Astrocyte of the cerebellum (primary cell): ENCODE results near the gene DDX56.

Experiments
- DNase-seq: peaks from one replicate; pipeline ENCODE4 v3.0.0-alpha.2; 2011; ENCODE audit warnings: low read depth
- H3K4me3 ChIP-seq: 2 replicates; pipeline ENCODE4 v1.5.1; 2011; ENCODE audit warnings: mild to moderate bottlenecking, low read depth, low read length, moderate library complexity
- in situ Hi-C: cut with HindIII; loops from 2 replicates; pipeline ENCODE4 v1.10.0; 2017; ENCODE audit warnings: low sequenced_read_pairs
- TF ChIP-seq, protein P1 (sequence below): IDR thresholded peaks from 2 replicates; pipeline ENCODE4 v1.5.1; 2012; ENCODE audit warnings: low read length, low read depth, moderate library complexity, mild to moderate bottlenecking; ENCODE audit errors: missing control alignments

DDX56 gene

DNA sequence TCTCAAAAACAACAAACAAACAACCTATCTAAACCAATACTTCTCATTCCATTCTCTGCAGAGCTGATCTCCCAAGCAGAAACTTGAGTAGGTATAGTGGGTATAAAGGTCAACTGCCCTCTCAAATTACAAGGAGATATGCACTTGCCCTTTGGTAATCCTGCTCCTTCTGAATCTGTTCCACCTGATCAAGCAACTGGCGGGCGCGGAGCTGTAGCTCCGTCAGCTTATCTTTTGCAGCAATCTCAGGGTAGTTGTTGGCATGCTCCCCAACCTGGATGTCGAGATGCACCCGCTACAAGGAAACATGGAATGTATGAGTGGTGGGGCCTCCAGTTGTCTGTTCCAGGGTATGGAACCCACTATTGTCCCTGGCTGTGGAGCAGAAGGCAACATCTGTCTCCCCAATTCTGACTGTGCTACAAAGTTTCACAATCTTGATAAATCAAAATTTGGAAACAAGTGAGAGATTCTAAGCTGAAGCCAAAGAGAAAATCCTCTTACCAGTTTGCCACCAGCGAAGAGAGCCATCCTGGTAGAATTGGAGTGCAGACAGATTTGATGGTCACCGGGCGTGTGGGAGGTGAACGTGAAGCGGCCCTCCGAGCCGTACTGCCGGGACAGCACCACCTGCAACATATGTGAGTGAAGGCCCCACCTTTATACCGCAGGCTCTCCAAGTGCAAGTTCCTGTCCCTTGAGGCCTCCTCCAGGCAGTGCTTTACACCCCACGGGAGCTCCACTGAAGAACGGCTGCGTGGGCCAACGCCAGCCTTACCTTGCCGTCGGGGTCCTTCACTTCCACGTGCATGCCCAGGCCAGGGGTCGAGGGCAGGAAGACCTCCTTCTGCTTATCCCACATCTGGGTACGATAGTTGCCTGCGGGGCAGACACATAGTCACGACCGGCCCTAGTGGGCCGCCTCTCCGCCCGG lies 7.5 kb upstream of the DDX56 start:
- peak overlapping the region; percentile 94 for H3K4me3 ChIP-seq
- in situ Hi-C loops, result loop anchor here (25.0 kb wide), 1 partner anchor 231 kb away; no protein-coding TSS in a partner anchor
- DNase-seq, result no peak
- TF ChIP-seq, protein P1, sequence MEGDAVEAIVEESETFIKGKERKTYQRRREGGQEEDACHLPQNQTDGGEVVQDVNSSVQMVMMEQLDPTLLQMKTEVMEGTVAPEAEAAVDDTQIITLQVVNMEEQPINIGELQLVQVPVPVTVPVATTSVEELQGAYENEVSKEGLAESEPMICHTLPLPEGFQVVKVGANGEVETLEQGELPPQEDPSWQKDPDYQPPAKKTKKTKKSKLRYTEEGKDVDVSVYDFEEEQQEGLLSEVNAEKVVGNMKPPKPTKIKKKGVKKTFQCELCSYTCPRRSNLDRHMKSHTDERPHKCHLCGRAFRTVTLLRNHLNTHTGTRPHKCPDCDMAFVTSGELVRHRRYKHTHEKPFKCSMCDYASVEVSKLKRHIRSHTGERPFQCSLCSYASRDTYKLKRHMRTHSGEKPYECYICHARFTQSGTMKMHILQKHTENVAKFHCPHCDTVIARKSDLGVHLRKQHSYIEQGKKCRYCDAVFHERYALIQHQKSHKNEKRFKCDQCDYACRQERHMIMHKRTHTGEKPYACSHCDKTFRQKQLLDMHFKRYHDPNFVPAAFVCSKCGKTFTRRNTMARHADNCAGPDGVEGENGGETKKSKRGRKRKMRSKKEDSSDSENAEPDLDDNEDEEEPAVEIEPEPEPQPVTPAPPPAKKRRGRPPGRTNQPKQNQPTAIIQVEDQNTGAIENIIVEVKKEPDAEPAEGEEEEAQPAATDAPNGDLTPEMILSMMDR, result no peak

DNA sequence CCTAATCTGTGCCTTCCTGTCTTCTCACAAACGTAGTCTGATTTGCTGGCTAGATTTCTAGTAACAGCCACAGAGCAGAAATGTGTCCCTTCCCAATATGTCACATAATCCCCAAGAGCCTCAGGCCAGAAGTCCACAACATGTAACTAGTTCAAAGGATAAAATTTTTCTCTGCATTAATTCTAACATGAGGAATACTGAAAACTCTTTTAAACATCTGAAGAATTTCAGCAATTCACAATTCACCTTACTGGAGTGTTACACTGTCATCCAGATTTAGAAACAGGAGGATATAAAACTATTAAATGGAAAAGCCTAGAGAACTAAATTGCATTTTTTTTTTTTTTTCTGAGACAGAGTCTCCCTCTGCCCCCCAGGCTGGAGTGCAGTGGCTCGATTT lies 2.5 kb upstream of the DDX56 start:
- no peak overlapping the region for H3K4me3 ChIP-seq
- in situ Hi-C loops, result loop anchor here (25.0 kb wide), 1 partner anchor 236 kb away; no protein-coding TSS in a partner anchor
- TF ChIP-seq, protein P1, result no peak
- no peak for DNase-seq

DNA sequence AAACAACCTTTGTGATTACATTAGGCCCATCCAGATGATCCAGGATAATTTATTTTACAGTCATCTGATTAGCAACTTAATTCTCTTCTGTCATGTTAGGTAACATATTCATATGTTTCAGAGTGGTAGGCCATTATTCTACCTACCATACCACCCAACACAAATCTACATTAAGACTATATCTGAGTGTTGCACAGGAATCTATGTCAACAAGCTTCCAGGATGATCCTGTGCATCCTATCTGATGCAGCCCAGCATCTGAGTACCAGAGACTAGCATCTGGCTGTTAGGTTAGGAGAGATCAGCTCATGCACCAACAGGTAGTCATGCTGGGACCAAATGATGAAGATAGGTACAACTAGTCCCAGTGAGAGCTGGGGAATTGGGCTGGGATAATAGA lies 1.3 kb upstream of the DDX56 start:
- no peak for DNase-seq
- TF ChIP-seq, protein P1, result no peak
- H3K4me3 ChIP-seq, result no peak overlapping the region
- in situ Hi-C loops, result loop anchor here (25.0 kb wide), 1 partner anchor 237 kb away; no protein-coding TSS in a partner anchor

DNA sequence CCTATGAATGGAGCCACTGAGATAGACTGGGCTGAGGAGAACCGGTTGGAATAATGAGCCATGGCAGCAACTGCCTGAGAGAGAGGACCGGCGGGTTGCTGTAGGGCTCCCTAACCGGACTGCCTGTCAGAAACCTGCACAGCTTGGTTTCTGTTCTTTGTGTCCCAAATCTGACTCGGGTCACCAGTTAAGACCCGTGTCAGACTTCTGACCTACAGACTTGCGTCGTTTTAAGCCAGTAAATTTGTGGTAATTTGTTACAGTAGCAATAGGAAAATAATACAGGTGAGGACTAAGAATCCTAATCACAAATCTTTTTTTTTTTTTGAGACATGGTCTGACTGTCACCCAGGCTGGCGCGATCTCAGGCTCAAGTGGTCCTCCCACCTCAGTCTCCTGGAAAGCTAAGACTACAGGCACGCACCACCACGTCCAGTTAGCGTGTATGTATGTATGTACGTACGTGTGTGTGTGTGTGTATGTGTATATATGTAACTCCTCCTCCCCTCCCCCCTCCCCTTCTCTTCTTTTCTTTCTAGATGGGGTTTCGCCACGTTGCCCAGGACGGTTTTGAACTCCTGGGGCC lies 672 bp upstream of the DDX56 start:
- no peak for DNase-seq
- in situ Hi-C loops, result loop anchor here (25.0 kb wide), 1 partner anchor 337 kb away; no protein-coding TSS in a partner anchor
- TF ChIP-seq, protein P1, result no peak

DNA sequence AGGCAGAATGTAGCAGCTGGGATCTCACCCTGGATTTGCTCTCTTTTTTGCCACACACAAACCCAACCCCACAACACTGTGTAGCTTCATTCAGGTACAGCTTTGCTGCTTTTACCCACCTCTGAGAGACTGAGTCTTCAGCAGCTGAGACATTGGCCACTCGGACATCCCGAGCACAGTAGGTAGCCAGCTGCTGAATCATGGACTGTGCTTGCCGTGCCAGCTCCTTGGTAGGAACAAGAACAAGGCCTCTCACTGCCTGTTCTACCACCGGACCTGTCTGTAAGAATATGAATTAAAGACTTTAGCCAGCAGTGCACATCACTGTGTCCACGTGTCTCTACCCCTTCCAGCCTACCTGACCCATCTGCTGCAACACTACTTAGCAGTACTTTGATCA lies 937 bp downstream of the DDX56 start:
- no peak for DNase-seq
- in situ Hi-C loops, result loop anchor here (25.0 kb wide), 1 partner anchor 335 kb away; no protein-coding TSS in a partner anchor
- H3K4me3 ChIP-seq, result peak overlapping the region; percentile 89
- TF ChIP-seq, protein P1, result no peak

More for the DNA sequence above, 672 bp upstream of the DDX56 start:
- H3K4me3 ChIP-seq, result peak overlapping the region; percentile 89

DNA sequence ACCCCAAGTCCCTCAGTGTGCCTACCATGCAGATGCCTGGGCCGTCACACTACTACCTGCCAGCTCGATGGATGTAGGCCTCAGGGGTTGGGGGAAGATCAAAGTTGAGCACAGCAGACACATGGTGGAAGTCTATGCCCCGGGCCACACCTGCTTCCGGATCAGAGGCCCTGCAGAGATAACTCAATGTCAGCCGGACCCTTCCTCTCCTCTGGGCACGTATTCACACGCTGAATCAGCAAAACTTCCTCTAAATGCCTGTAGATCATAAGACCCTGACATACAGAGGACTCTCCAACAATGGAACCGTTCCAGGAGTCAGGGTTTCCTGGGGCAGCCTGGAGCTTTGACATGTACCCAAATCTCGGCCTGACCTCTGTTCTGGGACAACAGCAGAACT lies 3.7 kb downstream of the DDX56 start:
- DNase-seq, result no peak
- in situ Hi-C loops, result loop anchor here (25.0 kb wide), 1 partner anchor 333 kb away; no protein-coding TSS in a partner anchor
- TF ChIP-seq, protein P1, result no peak
- H3K4me3 ChIP-seq, result no peak overlapping the region
